Measurements from ENCODE around the gene AGR3. TPM values are rescaled to one million over a fixed set of nuclear protein-coding genes. Genes with fewer than 3 reads are reported as not detected.

AGR3 gene
- total RNA-seq, 1 donor from 2014 or later: not detected

DNA sequence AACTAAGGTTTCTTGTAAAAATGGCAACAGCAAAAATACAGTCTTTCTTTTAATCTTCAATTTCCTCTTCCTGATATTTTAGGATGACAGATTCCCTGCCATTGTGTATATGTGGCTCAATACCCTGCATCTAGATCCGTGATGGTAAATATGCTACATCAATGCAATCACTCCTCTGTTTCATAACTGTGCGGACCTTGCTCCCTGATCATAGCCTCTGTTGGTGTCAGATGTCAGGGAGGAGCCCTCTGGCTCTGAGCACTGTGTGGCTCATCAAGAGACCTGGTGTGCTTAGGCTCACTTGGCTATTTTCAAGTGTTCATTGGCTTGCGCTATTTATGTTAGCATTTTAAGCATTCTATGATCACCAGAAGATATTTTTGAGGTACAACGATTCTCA, 33.0 kb upstream of the AGR3 start:
- DNase-seq (ENCODE audit: low read depth): no peak
- TF ChIP-seq CTCF (conservative IDR thresholded peaks at IDR 0.05; ENCODE audit: low read depth, low read length): no peak
- H3K4me3 ChIP-seq (ENCODE audit: low read depth, low read length): no peak overlapping the region

DNA sequence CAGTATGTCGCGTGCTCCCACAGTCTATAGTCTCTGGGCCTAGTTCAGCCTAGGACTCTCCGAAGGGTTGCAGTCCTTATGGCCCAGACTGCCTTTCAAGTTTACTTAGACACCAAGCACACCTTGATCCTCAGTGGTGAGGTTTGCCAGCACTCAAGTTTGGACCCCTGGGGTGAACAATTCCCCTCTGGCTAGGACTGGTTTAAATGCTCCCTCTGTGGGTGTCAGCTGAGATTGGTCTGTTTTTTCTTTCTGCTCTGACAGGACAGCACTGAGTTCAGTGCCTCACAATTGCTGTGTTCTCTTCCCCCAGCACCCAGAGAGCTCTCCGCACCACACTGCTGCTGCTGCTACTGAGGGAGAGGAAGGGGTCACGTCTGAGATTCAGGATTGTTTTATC, 31.9 kb upstream of the AGR3 start:
- H3K4me3 ChIP-seq (ENCODE audit: low read depth, low read length): no peak overlapping the region
- DNase-seq (ENCODE audit: low read depth): no peak
- no peak for TF ChIP-seq CTCF (conservative IDR thresholded peaks at IDR 0.05; ENCODE audit: low read depth, low read length)

GRCh38 chr7:16912540-16912939, 30.8 kb upstream of the AGR3 start:
- DNase-seq (ENCODE audit: low read depth): no peak
- no peak overlapping the region for H3K4me3 ChIP-seq (ENCODE audit: low read depth, low read length)
- no peak for TF ChIP-seq CTCF (conservative IDR thresholded peaks at IDR 0.05; ENCODE audit: low read depth, low read length)

GRCh38 chr7:16908561-16908960, 26.8 kb upstream of the AGR3 start:
- no peak overlapping the region for H3K4me3 ChIP-seq (ENCODE audit: low read depth, low read length)
- DNase-seq (ENCODE audit: low read depth): no peak
- TF ChIP-seq CTCF (conservative IDR thresholded peaks at IDR 0.05; ENCODE audit: low read depth, low read length): no peak

- no peak overlapping the region for H3K4me3 ChIP-seq (ENCODE audit: low read depth, low read length)
- no peak for TF ChIP-seq CTCF (conservative IDR thresholded peaks at IDR 0.05; ENCODE audit: low read depth, low read length)
- DNase-seq (ENCODE audit: low read depth): no peak
Measured at GRCh38 chr7:16905300-16906044, 23.7 kb upstream of the AGR3 start.

DNA sequence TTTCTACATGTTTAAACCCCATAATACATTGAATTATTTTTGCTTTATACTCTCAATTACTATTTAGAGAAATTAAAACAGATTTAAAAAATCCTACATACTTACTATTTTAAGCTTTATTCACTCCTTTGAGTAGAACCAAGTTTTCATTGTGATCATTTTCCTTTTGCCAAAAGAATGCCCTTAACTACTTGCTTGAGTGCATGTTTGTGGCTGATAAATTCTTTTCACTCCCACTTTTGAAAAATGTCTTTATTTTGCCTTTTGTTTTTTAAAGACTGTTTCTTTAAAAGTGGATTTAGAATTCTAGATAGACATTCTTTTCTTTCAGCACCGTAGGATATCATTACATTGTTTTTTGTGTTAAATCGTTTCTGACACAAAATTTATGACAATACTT, 22.3 kb upstream of the AGR3 start:
- no peak overlapping the region for H3K4me3 ChIP-seq (ENCODE audit: low read depth, low read length)
- no peak for TF ChIP-seq CTCF (conservative IDR thresholded peaks at IDR 0.05; ENCODE audit: low read depth, low read length)
- DNase-seq (ENCODE audit: low read depth): no peak

DNA sequence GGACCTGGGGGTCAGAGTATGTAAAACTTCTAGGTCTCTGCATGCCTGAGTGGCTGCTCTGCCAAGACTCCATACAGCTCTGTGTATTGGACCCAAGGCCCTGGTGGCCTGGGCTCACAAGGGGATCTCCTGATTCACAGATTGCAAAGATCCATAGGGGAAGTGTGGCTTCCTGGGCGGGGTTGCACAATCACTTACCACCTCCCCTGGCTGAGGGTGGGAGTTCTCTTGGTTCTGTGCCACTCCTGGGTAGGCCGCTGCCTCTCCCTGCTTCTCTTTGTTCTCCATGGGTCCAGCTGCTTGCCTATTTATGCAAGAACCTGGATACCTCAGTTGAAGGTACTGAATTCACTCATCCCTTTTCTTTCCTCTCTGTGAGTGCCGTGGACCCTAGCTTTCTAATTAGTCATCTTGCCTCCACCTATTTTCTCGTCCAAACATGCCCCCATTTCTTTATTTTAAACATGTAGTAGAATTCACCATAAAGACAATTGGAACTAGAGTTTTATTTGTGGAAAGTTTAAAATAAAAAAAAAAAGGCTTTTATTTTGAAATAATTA, 18.5 kb upstream of the AGR3 start:
- no peak for TF ChIP-seq CTCF (conservative IDR thresholded peaks at IDR 0.05; ENCODE audit: low read depth, low read length)
- no peak overlapping the region for H3K4me3 ChIP-seq (ENCODE audit: low read depth, low read length)
- DNase-seq (ENCODE audit: low read depth): no peak

All from epithelial cell of proximal tubule (primary cell).